Activated T-helper 1 cell treated with Interleukin-2 at 50 U/mL for 16 hours (primary cell): ENCODE data around the gene CSGALNACT2.

Experiments used
- DNase-seq: peaks from one replicate; pipeline ENCODE4 v3.0.0-alpha.2; 2020; ENCODE audit warnings: low read depth

CSGALNACT2 gene

GRCh38 chr10:43202657-43203447 is 64.6 kb downstream of the CSGALNACT2 start:
- DNase-seq: no peak

- DNase-seq: no peak
Observed at GRCh38 chr10:43203448-43204041, 65.3 kb downstream of the CSGALNACT2 start.

GRCh38 chr10:43204042-43204942 is 66.0 kb downstream of the CSGALNACT2 start:
- DNase-seq: no peak

DNA sequence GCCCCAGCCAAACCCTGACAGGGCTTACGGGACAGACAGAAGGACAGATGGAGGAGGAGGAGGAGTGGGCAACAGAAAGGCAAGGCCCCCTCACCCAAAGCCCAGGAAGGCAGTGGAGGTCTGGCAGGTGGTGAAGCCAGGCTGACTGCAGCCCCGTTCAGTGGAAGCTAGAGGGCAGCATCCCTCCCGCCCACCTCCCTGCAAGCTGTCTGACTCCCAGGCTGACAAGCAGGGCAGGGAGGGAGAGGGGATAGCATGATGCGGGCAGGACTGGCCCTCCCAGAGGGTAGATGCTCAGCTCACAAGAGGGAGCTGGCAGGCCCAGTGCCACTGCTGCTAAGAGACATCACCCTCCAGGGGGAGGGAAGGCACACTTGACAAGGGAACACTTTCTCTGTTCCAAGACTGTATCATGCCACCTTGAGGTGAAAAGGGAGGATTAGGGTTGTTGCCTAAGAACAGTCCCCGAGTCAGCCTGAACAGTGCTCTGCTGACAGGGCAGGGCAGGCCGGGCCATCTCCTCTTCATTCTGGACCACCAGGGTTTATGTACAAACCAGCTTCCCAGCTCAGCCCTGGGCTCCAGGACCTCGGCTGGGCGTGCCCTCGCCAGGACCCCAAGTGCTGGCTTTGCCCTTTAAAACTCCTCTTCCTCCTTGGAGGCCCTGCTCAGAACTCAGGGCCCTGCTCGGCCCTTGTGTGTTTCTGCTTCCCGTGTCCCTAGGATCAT is 66.9 kb downstream of the CSGALNACT2 start:
- DNase-seq: peak; percentile 19

DNA sequence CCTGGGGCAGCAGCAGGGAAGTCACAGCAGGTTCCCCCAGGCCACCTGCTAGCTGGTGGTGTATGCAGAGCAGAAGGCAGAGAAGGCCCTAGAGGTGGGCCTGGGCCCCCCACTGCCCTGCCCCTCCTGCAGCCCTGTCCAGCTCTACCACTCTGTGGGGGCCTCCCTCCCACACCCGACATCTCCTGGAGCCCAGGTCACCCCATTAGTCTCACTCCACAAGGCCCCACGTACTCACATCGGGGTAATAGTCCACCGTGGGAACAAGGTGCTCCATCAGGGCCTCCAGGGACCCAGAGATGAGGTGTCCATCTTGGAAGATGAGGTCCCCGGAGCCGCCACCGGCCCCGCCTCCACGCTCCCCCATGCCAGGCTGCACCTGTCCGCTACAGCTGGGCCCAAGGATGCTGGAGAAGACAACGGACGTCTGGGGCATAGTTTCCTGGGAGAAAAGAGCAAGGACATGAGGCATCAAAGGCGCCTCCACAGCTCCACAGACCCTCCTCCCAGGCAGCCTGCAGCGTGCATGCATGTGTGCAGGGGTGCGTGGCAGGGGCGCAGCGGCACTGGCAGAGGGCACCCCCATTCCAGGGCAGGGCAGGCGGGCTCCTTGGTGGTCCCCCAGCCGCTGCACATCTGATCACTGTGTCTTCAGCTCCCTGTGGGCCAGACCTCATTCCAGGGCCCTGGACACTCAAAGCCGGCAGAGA is 67.6 kb downstream of the CSGALNACT2 start:
- DNase-seq: no peak

DNA sequence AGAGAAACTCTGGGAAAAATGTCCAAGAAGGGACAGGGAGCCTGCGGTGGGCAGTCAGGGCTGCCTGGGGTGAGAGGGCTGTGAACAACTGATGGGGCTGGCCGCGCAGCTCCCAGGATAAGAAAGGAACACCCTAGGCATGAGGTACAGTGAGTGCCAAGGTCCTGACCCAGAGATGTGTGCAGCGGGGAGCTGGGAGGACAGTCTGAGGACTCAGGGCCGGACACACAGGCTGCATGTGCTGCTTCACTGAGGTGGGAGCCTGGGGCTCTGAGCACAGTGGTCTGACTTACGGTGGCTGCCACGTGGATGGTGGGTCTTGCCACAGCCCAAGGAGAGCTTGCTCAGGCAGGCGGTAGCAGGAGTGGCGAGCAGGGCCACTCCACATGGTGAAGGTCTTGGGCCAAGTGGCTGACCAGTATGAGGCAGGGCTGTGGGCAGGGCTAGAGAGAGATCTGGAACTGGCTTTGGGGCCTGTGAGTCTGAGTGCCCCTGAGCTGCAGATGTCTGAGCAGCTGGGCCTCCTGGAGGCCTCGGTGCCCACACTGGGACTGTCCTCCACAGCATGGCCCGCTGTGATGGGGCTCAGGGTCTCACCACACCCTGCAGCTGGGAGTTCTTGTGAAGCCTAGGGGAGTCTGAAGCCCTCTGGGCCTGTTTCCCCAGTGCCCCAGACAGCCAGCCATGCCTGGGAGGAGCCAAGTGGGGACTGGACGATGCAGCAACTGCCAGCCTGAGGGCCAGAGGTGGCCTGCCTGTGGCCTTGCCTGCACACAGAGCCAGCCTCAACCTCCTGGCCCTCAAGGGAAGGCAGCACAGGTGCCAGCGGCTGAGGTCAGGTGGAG is 68.4 kb downstream of the CSGALNACT2 start:
- DNase-seq: no peak

GRCh38 chr10:43208147-43209073 is 70.2 kb downstream of the CSGALNACT2 start:
- DNase-seq: no peak

DNA sequence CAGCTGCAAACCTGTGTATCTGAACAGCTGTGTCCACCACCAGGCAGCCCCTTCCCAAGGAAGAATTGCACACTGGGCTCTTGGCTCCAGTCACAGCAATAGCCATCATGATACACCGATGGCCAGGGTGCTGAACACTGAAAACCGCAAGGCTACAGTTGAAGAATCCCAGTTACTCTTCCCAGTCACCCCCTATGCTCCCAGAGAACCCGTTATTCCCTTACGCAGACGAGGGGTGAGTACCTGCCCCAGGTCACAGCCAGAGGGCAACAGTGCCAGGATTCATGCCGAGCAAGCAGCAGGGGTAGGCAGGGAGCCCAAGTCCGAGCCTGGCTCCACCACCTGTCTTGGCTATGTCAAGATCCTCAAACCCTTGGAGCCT is 70.8 kb downstream of the CSGALNACT2 start:
- DNase-seq: no peak

- DNase-seq: no peak
Observed at GRCh38 chr10:43209651-43210141, 71.5 kb downstream of the CSGALNACT2 start.

DNA sequence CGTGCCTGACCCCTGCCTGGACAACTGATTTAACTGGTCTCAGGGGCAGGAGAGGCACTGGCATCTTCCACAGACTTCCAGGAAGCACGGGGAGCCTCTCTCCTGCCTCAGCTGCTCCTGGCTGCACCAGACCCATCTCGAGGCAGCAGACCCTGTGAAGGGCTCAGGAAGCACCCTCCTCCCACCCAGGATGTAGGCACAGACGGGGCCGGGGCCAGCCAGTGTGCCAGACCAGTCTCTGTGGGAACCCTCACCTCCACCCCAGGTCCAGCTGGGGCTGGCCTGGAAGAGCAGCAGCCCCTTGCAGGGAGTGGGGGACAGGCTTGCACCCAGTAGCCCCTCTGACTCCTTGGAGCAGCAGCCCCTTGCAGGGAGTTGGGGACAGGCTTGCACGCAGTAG is 72.3 kb downstream of the CSGALNACT2 start:
- no peak for DNase-seq

GRCh38 chr10:43211030-43211429 is 72.8 kb downstream of the CSGALNACT2 start:
- DNase-seq: no peak

DNA sequence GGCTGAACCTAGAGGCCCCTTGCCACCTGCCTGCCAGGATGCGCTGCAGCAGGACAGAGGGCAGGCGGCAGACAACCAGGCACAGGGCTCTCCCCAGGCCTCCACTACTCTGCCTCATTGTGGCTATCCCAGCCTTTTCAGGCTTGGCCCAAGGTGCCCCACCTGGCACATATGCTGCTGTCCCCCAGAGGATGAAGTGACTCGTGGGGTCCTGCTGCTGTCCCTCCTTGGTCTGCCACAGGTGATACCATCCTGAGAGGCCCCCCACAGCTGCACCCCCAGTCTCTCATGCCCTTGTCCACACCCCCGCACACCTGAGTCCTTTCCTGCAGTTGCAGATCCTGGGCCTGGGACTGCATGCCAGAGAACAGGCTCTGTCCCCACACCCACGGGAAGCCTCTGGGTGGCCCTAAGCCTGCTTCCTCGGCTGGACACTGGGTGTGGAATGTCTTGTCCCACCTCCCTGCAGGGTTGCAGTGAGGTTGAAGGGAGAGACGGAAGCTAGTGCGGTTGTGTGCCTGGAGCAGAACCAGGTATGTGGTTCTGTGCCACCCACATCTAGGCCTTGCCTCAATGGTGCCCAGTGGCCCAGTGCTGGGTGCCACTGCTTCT is 73.3 kb downstream of the CSGALNACT2 start:
- DNase-seq: no peak

DNA sequence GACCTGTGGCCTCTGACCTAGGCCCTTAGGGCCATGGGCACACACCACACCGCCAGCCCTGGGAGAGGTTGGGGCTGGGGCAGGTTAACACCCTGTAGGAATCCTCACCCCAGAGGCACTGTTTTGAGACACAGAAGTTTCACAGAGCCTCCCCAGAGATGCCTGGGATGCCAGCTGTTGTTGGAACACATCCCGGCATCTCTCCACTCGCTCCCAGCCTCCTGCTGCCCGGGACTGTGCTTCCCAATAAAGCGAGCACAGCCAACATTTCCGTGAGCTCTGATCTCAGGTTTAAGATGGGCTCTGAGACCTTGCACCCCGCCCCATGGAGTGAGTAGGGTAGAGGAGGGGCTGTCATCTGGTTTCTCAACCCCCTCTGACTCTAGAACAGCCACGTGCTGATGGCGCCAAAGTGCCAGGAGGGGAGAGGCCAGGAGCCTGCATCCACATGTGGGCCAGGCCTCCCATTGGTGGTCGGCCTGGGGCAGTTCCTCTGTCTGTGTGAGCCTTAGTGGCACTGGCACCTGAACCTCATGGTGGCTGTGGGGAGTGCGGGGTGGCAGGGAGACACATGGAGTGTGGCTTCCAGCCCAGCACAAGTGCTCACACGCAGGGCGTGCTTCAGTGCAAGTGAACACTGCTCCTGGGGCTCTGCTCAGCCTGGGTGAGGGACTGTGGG is 73.9 kb downstream of the CSGALNACT2 start:
- no peak for DNase-seq

- DNase-seq: no peak
Observed at GRCh38 chr10:43214071-43214955, 76.1 kb downstream of the CSGALNACT2 start.

DNA sequence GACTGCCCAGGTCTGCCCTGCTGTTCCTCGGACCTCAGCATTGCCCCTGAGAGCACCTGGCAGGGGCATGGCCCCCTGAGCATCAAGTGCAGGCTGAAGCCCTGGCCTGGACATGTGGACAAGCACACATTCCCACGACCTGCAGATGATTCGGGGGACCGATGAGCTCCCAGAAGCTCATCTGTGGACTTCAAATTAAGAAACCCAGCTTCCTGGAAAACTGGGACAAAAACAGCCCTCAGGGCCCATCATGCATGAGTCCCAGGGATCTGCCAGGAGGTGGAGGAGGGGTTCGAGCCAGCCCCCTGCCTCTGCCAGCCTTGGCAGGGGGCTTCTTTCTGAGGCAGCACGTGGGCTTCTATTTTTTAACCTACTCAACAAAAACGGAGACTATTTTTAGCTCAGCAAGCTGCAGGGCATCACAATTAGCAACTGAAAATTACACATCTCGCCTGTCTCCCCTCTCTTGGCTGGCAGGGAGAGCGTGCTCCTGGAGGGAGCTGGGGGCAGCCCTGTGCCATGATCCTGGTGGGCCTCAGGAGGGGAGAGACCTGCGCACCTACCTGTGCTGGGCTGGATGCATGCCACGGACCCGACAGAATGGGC is 76.8 kb downstream of the CSGALNACT2 start:
- no peak for DNase-seq

GRCh38 chr10:43215758-43216455 is 77.7 kb downstream of the CSGALNACT2 start:
- no peak for DNase-seq
